NT2/D1 (cell line): ENCODE measurements around the gene PCDHGA9.

Source experiments
- DNase-seq: peaks from one replicate; pipeline ENCODE4 v3.0.0-alpha.2; 2011; ENCODE audit warnings: low read depth, low spot score
- H3K27me3 ChIP-seq: 2 replicates; pipeline ENCODE4 v1.6.0; 2011; ENCODE audit warnings: mild to moderate bottlenecking; ENCODE audit not compliant: insufficient read length, insufficient read depth
- H3K36me3 ChIP-seq: 2 replicates; pipeline ENCODE4 v1.6.1; 2011; ENCODE audit warnings: mild to moderate bottlenecking, low read length, mixed read lengths; ENCODE audit not compliant: insufficient read depth, insufficient read length
- H3K4me1 ChIP-seq: 2 replicates; pipeline ENCODE4 v1.5.1; 2011; ENCODE audit not compliant: insufficient read depth, insufficient read length
- H3K4me3 ChIP-seq: 2 replicates; pipeline ENCODE4 v1.5.1; 2011; ENCODE audit warnings: low read depth; ENCODE audit not compliant: insufficient read length
- H3K9ac ChIP-seq: 2 replicates; pipeline ENCODE4 v1.6.0; 2011; ENCODE audit warnings: low read depth; ENCODE audit not compliant: insufficient read length
- H3K9me3 ChIP-seq: 2 replicates; pipeline ENCODE4 v1.5.1; 2011; ENCODE audit warnings: mild to moderate bottlenecking, low read length; ENCODE audit not compliant: insufficient read depth
- SUZ12 ChIP-seq: IDR thresholded peaks from 2 replicates; pipeline ENCODE4 v1.6.1; 2011; ENCODE audit not compliant: insufficient read length, insufficient read depth; ENCODE audit errors: extremely low read depth
- YY1 ChIP-seq: IDR thresholded peaks from 2 replicates; pipeline ENCODE4 v1.6.1; 2011; ENCODE audit not compliant: insufficient read length, insufficient read depth
- ZNF274 ChIP-seq: IDR thresholded peaks from 2 replicates; pipeline ENCODE4 v1.6.1; 2011; ENCODE audit warnings: mild to moderate bottlenecking, low read depth, low read length

Gene PCDHGA9

GRCh38 chr5:141437221-141437620, 34.6 kb downstream of the PCDHGA9 start:
- no peak for TF ChIP-seq SUZ12
- TF ChIP-seq YY1: no peak
- TF ChIP-seq ZNF274: no peak
- Histone ChIP-seq H3K27me3 (no peaks in the 10 kb centered on the region), H3K9me3 (peaks cover 7% of the 10 kb centered on the region; the same call in 1 of the 2 replicates), H3K9ac (no peak overlapping the region), H3K4me3 (no peak overlapping the region), H3K4me1 (no peaks in the 10 kb centered on the region), H3K36me3 (no peaks in the 10 kb centered on the region)
- DNase-seq: no peak

- no peaks in the 10 kb centered on the region for H3K4me1 ChIP-seq
- no peaks in the 10 kb centered on the region for H3K27me3 ChIP-seq
- no peak for TF ChIP-seq YY1
- TF ChIP-seq SUZ12: no peak
- no peak for TF ChIP-seq ZNF274
- H3K36me3 ChIP-seq: no peaks in the 10 kb centered on the region
- H3K9me3 ChIP-seq: peaks cover 6% of the 10 kb centered on the region
- H3K9ac ChIP-seq: no peak overlapping the region
- no peak overlapping the region for H3K4me3 ChIP-seq
- DNase-seq: no peak
These were observed 37.0 kb downstream of the PCDHGA9 start for GRCh38 chr5:141439411-141440141.

GRCh38 chr5:141440341-141440740, 37.8 kb downstream of the PCDHGA9 start:
- no peaks in the 10 kb centered on the region for H3K27me3 ChIP-seq
- H3K9ac ChIP-seq: no peak overlapping the region
- H3K4me3 ChIP-seq: no peak overlapping the region
- DNase-seq: no peak
- no peaks in the 10 kb centered on the region for H3K36me3 ChIP-seq
- TF ChIP-seq YY1 (no peak), ZNF274 (no peak), SUZ12 (no peak)
- H3K4me1 ChIP-seq: no peaks in the 10 kb centered on the region
- peaks cover 6% of the 10 kb centered on the region for H3K9me3 ChIP-seq

GRCh38 chr5:141441571-141442170, 39.1 kb downstream of the PCDHGA9 start:
- no peaks in the 10 kb centered on the region for H3K27me3 ChIP-seq
- no peak for TF ChIP-seq ZNF274
- TF ChIP-seq SUZ12: no peak
- no peak for TF ChIP-seq YY1
- H3K9me3 ChIP-seq: peaks cover 6% of the 10 kb centered on the region
- H3K4me1 ChIP-seq: no peaks in the 10 kb centered on the region
- H3K36me3 ChIP-seq: no peaks in the 10 kb centered on the region
- H3K9ac ChIP-seq: no peak overlapping the region
- no peak for DNase-seq
- no peak overlapping the region for H3K4me3 ChIP-seq
